Raji (cell line): ENCODE measurements around the gene GPRASP1.

Experiments used
- POLR2A ChIP-seq: IDR thresholded peaks from 2 replicates; pipeline ENCODE4 v1.6.1; 2011; ENCODE audit warnings: low read depth, low read length, control low read depth; ENCODE audit not compliant: insufficient read depth

Gene GPRASP1

DNA sequence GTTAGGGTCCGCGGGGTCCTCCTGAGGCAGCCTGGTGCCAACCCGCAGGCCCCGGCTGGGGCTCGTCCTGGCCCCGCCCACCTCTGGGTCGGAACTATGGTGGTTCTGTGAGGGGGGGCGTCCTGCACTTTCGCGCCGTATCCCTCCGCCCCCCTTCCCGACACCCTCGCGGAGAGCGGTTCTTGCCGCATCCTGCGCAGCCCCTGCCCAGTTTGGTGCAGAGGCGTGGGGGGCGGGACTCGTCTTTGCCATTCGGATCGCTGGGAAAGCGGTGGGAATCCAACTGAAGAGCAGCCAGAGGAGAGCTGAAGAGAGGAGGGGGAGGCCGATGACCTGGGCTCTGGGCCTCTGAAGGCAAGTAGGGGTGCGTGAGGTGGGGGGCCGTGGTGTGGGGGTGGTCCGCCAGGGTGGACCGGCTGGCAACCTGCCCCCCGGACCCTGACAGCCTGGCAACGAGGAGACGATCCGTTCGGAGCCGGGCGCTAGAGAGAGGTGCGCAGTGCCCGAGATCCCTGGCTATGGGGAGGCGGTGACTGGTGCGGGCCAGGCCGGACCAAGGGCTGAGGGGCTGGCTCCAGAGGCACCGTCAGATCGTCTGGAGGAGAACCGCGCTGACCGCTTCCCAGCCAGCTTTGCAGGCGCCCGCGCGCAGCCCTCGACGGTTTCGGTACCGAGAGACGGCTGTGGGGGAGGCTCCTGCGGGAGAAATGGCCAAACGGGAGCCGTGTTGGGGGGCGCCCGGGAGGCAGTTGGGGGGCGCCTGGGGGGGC is at the start of gene GPRASP1:
Gene GPRASP1, plus strand, starts transcription at position 242 of the 770 bp plus-strand sequence. CDS start 2,431 bp downstream, outside the sequence.
- no peak for TF ChIP-seq POLR2A

- no peak for TF ChIP-seq POLR2A
These were observed 47.0 kb upstream of the GPRASP1 start for GRCh38 chrX:102604327-102604726.

- no peak for TF ChIP-seq POLR2A
These were observed 45.2 kb upstream of the GPRASP1 start for GRCh38 chrX:102606115-102606514.

GRCh38 chrX:102610905-102611304 is 40.4 kb upstream of the GPRASP1 start:
- TF ChIP-seq POLR2A: no peak

GRCh38 chrX:102624105-102624504 is 27.2 kb upstream of the GPRASP1 start:
- no peak for TF ChIP-seq POLR2A

- no peak for TF ChIP-seq POLR2A
These were observed 23.6 kb upstream of the GPRASP1 start for GRCh38 chrX:102627640-102628039.

- TF ChIP-seq POLR2A: no peak
These were observed 13.7 kb upstream of the GPRASP1 start for GRCh38 chrX:102637561-102637960.

- no peak for TF ChIP-seq POLR2A
These were observed 411 bp upstream of the GPRASP1 start for GRCh38 chrX:102650903-102651241.

DNA sequence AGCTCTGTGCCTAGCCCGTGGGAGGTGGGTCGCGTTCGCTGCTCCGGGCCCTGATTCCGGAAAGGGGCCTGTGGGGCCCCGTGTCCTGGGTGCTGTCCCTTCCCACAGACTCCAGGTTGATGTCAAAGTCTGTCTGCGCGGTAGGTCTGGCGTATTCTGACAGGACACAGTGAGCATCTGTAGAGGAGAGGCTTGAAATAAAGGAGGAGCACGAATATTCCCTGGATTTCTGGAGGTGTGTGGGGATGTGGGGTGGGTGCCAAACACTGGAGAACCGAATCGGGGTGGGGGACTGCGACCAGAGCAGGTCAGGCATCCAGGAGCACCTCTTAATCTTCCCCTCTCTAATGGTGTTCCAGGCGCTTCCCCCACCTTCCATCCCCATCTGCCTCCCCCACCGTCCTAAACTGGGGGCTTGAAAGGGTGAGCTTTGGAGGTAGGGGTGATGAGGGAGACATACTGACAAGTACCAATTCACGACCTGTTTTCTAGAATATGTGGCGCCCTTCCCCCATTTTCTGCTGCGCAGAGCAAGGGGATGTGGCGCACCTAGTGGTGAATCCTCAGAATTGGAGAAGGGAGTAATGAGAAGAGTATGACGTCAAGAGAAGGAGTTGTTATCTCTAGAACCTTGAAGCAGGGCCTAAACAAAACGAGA is 877 bp downstream of the GPRASP1 start:
- TF ChIP-seq POLR2A: no peak

DNA sequence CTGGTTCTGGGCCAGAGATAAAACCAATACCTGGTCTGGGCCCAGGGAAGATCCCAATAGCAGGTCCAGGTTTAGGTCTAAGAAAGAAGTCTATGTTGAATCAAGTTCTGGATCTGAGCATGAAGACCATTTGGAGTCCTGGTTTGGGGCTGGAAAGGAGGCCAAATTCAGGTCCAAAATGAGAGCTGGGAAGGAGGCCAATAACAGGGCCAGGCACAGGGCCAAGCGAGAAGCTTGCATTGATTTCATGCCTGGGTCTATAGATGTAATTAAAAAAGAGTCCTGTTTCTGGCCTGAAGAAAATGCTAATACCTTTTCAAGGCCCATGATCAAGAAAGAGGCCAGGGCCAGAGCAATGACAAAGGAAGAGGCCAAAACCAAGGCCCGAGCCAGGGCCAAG is 3.4 kb downstream of the GPRASP1 start:
- no peak for TF ChIP-seq POLR2A

DNA sequence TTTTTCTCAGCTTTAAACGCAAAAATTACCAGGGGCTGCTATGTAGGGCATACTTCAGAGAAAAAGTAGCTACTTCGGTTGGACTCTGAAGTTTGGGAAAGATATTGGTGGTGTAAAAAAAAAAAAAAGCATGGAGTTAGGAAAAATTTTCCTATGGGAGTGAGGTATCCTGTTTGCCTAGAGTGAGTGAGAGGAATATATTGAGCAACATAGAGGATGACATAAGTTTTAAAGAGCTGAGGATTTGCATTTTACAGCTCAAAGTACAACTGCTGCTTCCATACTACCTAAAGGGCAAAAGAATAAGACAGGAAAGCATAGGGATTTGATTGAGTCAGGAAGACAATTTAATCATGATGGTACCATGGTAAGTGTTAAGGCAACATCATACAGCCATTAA is 7.3 kb downstream of the GPRASP1 start:
- no peak for TF ChIP-seq POLR2A

- TF ChIP-seq POLR2A: peak; percentile 35; the same call in 1 of the 2 replicates
These were observed 8.8 kb downstream of the GPRASP1 start for GRCh38 chrX:102659790-102660757.

DNA sequence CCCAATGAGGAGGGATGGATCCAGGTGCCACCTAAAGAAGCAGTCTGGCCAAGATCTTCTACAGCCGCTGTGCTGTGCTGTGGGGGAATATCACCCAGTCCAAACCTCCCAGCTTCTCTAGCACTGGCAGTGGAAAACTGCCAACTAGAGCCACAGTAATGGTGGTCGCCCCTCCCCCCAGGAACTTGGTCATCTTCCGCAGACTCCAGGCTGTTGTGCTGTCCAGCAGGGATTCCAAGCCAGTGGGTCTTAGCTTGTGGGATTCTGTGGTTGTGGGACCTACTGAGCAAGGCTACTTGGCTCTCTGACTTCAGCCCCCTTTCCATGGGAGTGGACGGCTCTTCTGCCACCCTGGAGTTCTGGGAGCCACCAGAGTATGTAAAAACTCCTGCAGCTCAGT is 18.2 kb downstream of the GPRASP1 start:
- no peak for TF ChIP-seq POLR2A

DNA sequence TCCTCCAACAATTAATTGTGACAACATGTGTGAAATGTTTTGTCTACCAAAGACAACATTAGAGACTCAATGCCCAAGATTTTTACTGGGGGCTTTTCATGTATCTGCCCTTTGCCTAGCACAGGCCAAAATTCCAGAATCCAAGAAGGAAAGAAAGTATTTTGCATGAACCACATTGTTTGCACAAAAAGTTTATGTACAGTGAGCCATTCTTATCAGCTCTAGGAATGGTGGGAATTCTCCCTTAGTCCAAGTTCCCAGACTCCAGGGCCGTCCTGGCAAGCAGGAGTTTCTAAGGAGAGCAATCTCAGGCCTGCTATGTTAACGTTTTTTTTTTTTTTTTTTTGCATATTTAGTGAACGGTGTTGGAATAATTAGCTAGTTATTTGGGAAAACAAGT is 21.6 kb downstream of the GPRASP1 start:
- no peak for TF ChIP-seq POLR2A

- TF ChIP-seq POLR2A: no peak
These were observed 33.7 kb downstream of the GPRASP1 start for GRCh38 chrX:102684772-102685520.
